ENCODE measurements around the gene RUSF1. TPM values are rescaled to one million over a fixed set of nuclear protein-coding genes. Genes with fewer than 3 reads are reported as not detected.
"Not testable (repeated sequence)": the region's sequence is repeated elsewhere in the genome, so short reads cannot be mapped to it uniquely, and the experiment has no call there.

RUSF1 gene
- total RNA-seq, 1 donor from 2014 or later = 23.6 TPM

DNA sequence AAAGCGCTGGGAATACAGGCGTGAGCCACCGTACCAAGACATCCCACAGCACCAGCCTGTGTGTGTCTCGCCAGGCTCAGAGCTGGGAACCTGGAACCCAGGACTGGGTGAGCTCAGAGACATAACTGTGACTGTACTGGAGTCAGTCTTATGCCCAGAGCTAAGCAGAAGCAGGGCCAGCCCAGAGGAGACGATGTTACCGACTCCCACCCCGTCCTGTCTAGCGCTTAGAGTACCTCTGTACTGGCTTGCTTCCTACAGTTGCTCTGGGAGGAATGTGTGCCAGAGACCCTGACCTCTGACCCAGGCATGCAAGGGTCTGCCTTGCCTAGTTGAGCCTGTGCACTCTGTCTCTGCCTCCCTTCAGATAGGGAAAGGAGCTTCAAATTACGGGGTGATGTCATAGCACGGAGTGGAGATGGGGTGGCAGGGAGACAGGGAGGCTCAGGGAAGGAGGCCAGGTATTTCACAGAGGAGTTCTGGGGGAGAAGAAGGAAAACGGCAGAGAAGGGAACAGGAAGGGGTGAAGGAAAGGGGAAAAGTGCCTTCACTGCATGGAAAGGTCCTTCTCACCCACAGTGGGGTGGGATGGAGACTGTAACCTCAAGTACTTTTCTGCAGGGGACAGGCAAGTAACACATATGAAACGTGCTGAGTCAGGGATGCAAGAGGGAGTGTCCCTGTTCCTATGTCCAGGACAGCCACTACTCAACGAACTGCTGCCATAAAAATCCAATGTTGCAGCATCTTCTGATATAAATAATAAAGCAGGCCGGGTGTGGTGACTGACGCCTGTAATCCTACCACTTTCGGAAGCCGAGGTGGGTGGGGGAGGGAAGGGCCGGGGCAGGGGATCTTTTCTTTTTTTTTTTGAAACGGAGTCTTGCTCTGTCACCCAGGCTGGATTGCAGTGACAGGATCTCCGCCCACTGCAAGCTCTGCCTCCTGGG, 54.7 kb downstream of the RUSF1 start:
- DNase-seq (ENCODE audit: low read depth in 2 of 2) = no peak

DNA sequence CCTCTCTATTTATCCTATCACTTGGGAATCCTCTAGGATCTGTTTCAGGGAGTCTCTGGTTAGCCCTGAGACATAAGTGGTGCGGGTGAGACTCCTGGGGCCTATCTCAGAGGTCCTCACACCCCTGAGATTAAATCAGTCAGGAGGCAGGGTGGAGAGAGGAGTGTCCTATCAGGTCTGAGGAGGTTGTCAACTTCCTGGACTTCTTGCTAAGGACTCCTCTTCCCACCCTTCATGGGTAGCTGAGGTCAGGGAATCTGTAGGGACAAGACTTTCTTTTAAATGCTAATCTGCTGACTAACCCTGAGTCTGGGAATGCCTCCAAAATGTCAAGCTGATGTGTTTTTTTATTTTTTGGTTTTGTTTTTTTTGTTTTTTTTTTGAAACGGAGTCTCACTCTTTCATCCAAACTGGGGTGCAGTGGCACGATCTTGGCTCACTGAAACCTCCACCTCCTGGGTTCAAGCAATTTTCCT, 55.5 kb downstream of the RUSF1 start:
- DNase-seq (ENCODE audit: low read depth in 2 of 2) = peak in 1 of 2 donors; percentile 81

DNA sequence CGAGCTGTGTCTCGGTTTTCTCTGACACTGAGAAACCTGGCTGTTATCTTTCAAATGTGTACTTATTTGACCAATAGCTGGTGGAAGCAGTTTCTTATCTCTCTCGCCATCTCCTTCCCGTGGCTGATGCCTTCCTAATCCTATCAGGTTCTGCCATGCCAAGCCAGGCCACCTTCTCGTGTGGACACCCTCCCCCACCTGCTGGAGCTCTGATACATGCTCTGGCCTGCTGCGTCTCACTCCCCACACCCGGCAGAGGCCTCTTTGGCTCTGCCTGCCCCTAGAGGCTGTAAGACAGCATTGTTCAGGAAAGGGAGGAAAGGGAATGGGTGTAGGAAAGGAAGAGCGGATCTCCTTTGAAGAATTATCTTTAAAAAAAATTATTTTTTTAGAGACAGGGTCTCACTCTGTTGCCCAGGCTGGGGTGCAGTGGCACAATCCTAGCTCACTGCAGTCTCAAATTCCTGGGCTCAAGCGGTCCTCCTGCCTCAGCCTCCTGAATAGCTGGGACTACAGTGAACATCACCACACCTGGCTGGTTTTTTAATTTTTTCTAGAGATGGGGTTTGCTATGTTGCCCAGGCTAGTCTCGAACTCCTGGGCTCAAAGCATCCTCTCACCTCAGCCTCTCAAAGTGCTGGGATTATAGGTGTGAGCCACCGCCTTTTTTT, 56.4 kb downstream of the RUSF1 start:
- DNase-seq (ENCODE audit: low read depth in 2 of 2) = peak; percentile 59 to 65

DNA sequence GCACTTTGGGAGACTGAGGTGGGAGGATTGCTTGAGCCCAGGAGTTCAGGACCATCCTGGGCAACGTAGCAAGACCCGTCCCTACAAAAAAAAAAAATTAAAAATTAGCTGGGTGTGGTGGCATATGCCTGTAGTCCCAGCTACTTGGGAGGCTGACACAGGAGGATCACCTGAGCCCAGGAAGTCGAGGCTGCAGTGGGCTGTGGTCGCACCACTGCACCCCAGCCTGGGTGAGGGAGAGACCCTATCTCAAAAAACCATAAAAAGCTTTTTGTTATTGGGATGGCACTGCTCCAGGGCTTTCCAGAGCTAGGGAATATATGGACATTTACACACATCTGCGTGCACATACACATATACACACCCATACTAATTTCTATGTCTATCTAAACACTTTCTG, 57.0 kb downstream of the RUSF1 start:
- DNase-seq (ENCODE audit: low read depth in 2 of 2) = no peak

DNA sequence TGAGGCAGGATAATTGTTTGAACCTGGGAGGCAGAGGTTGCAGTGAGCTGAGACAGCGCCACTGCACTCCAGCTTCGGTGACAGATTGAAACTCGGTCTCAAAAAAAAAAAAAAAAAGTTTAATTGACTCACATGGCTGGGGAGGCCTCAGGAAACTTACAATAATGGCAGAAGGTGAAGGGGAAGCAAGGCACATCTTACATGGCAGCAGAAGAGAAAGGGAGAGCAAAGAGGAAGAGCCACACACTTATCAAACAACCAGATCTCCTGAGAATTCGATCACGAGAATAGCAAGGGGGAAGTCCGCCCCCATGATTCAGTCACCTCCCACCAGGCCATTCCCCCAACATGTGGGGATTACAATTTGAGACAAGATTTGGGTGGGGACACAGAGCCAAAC, 62.3 kb downstream of the RUSF1 start:
- DNase-seq (ENCODE audit: low read depth in 2 of 2) = not testable (repeated sequence)

DNA sequence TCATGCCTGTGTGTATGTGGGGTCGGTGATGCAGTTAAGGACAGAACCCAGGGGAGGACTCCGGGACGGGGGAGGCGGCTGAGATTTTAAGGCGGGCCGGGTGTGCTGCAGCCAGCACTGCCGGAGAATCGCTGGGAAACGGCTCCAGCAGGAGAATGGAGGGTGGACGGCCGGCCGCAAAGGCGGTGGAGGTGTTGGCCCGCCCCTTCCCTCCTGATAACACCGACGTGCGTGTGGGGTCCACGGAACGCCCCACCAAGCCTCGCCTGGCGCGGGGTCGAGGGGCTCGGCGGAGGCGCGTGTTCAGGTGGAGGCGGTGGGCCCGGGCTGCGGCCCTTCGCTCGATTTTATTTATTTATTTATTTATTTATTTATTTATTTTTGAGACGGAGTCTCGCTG, 66.2 kb downstream of the RUSF1 start:
- DNase-seq (ENCODE audit: low read depth in 2 of 2) = no peak

DNA sequence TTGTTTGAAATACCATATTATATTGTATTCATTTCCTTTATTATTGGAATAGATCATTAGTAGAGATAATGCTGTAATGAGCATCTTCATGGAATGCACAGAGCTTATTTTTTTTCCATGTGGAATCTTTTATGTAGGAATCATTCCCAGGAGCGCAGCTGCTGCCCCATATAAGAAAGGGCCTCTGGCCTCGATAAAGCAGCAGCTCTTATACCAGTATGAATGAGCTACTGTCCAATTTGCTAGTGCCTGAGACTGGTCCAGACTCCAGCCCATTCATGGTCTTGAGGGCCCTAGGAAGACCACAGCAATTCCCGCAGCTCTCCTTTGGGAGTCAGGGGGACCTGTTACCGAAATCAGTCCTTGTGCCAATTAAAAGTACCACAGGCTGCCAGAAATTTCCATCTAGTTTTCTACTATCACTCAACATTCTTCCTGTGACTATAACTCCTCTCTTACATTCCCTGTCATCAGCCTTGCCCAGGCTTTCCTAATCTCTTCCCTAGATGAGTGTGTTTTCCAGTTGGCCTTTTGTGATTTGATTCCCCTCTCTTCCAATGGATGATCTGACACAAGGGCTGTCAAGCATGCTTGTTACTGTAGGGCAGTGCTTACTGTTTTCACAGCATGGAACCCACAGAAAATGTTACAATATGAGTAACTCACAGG, 67.5 kb downstream of the RUSF1 start:
- peak in 1 of 2 donors; percentile 21 for DNase-seq (ENCODE audit: low read depth in 2 of 2)

DNA sequence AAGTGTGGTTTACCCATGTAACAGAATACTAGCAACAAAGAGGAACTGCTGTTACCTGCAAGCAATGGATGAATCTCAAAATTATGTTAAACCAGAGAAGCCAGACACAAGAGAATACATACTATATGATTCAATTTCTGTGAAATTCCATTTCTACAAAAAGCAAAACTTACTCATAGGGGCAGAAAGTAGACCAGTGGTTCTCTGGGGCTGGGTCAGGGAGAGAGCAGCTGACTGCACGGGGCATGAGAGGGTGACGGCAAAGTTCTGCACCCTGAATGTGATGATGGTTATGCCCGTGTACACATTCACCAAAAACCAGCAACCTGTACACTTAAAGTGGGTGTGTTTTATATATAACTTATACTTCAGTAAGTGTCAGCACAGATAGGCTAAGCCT, 68.7 kb downstream of the RUSF1 start:
- no peak for DNase-seq (ENCODE audit: low read depth in 2 of 2)

Other genes starting within 250 kb of the RUSF1 start
- under 0.01 TPM in 1 of 2 replicates, not detected in the other for gene ITGAM, start 248.4 kb downstream of the RUSF1 start, total RNA-seq
- gene ITGAX, start 153.2 kb downstream of the RUSF1 start, total RNA-seq = under 0.01 and 0.87 TPM in 2 replicates
- not detected in 2 replicates for gene ITGAD, start 115.1 kb downstream of the RUSF1 start, total RNA-seq
- gene COX6A2, start 80.0 kb downstream of the RUSF1 start, total RNA-seq = not detected in 2 replicates
- gene ZNF843, start 65.6 kb downstream of the RUSF1 start, total RNA-seq = under 0.01 and 0.20 TPM in 2 replicates
- 8.7 and 17.3 TPM in 2 replicates for gene ARMC5, start 48.9 kb downstream of the RUSF1 start, total RNA-seq
- 27.9 and 29.4 TPM in 2 replicates for gene TGFB1I1, start 36.2 kb downstream of the RUSF1 start, total RNA-seq
- not detected in 2 replicates for gene SLC5A2, start 25.3 kb downstream of the RUSF1 start, total RNA-seq
- not detected in 2 replicates for gene AHSP, start 19.5 kb upstream of the RUSF1 start, total RNA-seq